ENCODE measurements around the gene STK25.

STK25 gene

DNA sequence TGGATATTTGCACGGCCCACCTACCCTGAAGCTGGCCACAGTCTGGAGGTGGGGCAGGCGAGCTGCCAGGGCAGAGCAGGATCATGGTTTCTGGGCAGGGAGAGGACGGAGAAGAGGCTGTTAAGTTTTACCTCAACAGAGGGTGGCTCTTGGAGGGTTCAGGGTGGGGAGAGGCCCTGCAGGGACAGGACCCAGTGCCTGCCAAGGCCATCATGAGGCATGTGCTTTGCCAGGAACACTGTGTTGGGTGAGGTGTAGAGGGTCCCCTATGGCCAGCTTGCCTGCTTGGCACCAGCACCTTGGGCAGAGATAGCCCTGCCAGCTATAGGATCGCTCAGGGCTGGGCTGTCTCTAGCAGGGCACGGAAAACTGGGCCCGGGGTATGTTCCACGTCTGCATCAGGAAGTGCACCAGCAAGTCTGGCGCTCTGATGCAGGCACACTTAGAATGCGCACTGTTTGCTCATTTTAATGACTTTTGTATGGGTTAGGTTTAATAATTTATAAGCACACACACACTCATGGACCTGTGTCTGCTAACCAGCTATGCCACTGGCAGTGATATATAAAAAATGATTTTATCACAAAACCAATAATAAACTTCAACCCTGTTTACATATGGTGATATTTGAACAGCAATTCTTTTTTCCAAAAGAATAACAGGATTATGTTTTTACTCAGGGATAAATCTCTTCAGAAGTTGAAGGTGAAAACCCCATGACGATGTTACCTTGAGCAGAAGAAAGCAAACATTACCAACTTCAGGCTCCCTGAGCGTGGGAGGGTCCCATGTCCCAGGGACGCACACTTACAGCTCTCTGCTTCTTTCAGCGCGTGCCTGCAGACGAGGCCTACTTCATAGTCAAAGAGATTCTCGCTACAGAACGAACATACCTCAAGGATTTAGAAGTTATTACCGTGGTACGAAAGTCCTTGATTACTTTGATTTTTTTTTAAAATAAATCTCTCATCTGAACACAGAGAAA is 46.4 kb downstream of the STK25 start:
- H3K27ac ChIP-seq (ENCODE audit: low read length): no peak overlapping the region

DNA sequence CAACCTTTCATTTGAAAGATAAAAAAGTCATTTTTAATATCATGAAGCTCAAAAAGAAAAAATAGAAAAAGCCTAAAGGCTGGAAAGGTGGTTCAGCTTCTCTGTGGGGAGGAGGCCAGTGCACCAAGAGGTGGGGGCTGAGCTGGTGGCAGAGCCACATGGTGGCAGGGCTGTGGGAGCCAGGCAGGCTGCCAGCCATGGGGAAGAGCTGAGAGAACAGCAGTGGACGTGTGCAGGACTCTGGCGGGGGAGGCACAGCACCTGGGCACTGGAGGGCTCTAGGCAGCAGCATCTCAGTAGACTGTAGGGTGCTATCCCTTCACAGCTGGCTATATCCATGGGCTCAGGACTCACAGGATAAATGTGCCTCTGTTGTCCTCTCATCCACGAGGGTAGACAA is 47.8 kb downstream of the STK25 start:
- H3K36me3 ChIP-seq (replicated peaks; ENCODE audit: low read depth, low read length): no peaks in the 10 kb centered on the region
- H3K9me3 ChIP-seq (ENCODE audit: insufficient read depth, low read length): no peaks in the 10 kb centered on the region
- H3K9ac ChIP-seq (ENCODE audit: low read length): no peak overlapping the region
- no peak overlapping the region for H3K4me3 ChIP-seq (ENCODE audit: low read length)
- H4K20me1 ChIP-seq (ENCODE audit: insufficient read depth, low read length): no peaks in the 10 kb centered on the region
- no peak overlapping the region for H2AFZ ChIP-seq (ENCODE audit: low read depth, low read length)
- no peak overlapping the region for H3K27ac ChIP-seq (ENCODE audit: low read length)
- TF ChIP-seq, protein P1, sequence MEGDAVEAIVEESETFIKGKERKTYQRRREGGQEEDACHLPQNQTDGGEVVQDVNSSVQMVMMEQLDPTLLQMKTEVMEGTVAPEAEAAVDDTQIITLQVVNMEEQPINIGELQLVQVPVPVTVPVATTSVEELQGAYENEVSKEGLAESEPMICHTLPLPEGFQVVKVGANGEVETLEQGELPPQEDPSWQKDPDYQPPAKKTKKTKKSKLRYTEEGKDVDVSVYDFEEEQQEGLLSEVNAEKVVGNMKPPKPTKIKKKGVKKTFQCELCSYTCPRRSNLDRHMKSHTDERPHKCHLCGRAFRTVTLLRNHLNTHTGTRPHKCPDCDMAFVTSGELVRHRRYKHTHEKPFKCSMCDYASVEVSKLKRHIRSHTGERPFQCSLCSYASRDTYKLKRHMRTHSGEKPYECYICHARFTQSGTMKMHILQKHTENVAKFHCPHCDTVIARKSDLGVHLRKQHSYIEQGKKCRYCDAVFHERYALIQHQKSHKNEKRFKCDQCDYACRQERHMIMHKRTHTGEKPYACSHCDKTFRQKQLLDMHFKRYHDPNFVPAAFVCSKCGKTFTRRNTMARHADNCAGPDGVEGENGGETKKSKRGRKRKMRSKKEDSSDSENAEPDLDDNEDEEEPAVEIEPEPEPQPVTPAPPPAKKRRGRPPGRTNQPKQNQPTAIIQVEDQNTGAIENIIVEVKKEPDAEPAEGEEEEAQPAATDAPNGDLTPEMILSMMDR (IDR thresholded peaks at IDR 0.05; ENCODE audit: low read depth, low read length): no peak
- no peak for TF ChIP-seq EZH2phosphoT487 (IDR thresholded peaks at IDR 0.05; ENCODE audit: low read depth)
- H3K27me3 ChIP-seq (ENCODE audit: low read depth, low read length): no peaks in the 10 kb centered on the region
- H3K4me2 ChIP-seq (ENCODE audit: low read length): no peak overlapping the region
- H3K79me2 ChIP-seq (ENCODE audit: low read length): no peaks in the 10 kb centered on the region
- no peaks in the 10 kb centered on the region for H3K4me1 ChIP-seq (ENCODE audit: low read length)

More for the DNA sequence above, 46.4 kb downstream of the STK25 start:
- no peak overlapping the region for H2AFZ ChIP-seq (ENCODE audit: low read depth, low read length)
- H3K4me2 ChIP-seq (ENCODE audit: low read length): no peak overlapping the region
- H3K4me1 ChIP-seq (ENCODE audit: low read length): no peaks in the 10 kb centered on the region
- no peaks in the 10 kb centered on the region for H4K20me1 ChIP-seq (ENCODE audit: insufficient read depth, low read length)
- no peaks in the 10 kb centered on the region for H3K27me3 ChIP-seq (ENCODE audit: low read depth, low read length)
- no peak overlapping the region for H3K9ac ChIP-seq (ENCODE audit: low read length)
- TF ChIP-seq EZH2phosphoT487 (IDR thresholded peaks at IDR 0.05; ENCODE audit: low read depth): no peak
- TF ChIP-seq, protein P1 (IDR thresholded peaks at IDR 0.05; ENCODE audit: low read depth, low read length): no peak
- H3K36me3 ChIP-seq (replicated peaks; ENCODE audit: low read depth, low read length): no peaks in the 10 kb centered on the region
- no peak overlapping the region for H3K4me3 ChIP-seq (ENCODE audit: low read length)
- H3K79me2 ChIP-seq (ENCODE audit: low read length): no peaks in the 10 kb centered on the region
- H3K9me3 ChIP-seq (ENCODE audit: insufficient read depth, low read length): no peaks in the 10 kb centered on the region

DNA sequence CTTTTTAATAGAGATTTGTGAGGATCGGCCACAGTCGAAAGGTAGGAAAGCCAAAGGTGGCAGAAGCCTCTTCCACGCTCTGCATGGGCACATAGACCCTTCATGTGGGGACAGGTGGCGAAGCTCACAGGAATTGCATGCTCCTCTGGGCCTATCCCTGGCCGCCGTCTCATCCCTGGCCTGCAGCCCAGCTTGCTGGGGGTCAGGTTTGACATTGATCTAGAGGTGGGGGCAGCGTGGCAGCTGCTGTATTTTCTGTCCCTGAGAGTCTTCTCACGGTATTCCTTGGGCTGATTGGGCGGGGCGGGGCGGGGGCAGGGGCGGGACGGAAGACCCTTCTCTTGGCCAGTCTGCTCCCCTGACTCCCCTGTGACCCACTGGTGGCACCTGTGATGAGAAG is 48.9 kb downstream of the STK25 start:
- no peak overlapping the region for H3K9ac ChIP-seq (ENCODE audit: low read length)
- no peak overlapping the region for H3K4me3 ChIP-seq (ENCODE audit: low read length)
- no peak overlapping the region for H3K27ac ChIP-seq (ENCODE audit: low read length)
- no peaks in the 10 kb centered on the region for H4K20me1 ChIP-seq (ENCODE audit: insufficient read depth, low read length)
- H2AFZ ChIP-seq (ENCODE audit: low read depth, low read length): no peak overlapping the region
- no peaks in the 10 kb centered on the region for H3K36me3 ChIP-seq (replicated peaks; ENCODE audit: low read depth, low read length)
- TF ChIP-seq EZH2phosphoT487 (IDR thresholded peaks at IDR 0.05; ENCODE audit: low read depth): no peak
- TF ChIP-seq, protein P1 (IDR thresholded peaks at IDR 0.05; ENCODE audit: low read depth, low read length): no peak
- H3K4me2 ChIP-seq (ENCODE audit: low read length): no peak overlapping the region
- H3K4me1 ChIP-seq (ENCODE audit: low read length): no peaks in the 10 kb centered on the region
- no peaks in the 10 kb centered on the region for H3K9me3 ChIP-seq (ENCODE audit: insufficient read depth, low read length)
- no peaks in the 10 kb centered on the region for H3K79me2 ChIP-seq (ENCODE audit: low read length)
- H3K27me3 ChIP-seq (ENCODE audit: low read depth, low read length): no peaks in the 10 kb centered on the region

DNA sequence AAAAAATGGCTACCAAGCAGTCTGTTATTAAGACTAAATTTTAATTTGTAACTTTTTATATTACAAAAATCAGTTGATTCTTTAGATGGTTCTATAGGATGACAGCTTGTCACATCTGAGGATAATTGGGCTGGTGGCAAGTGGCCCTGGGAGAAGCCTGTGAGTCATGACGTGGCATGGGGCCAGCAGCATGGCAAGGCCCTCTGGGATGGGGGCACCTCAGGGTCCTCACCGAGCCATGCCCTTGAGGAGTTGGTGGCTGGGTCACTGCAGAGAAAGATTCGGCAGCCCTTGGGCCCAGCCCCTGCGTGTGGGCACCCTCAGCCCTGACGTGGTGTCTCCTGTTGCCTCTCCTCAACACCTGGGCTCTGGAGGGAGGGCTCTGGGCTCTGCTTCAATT is 49.7 kb downstream of the STK25 start:
- no peak overlapping the region for H3K4me3 ChIP-seq (ENCODE audit: low read length)
- H2AFZ ChIP-seq (ENCODE audit: low read depth, low read length): no peak overlapping the region
- H3K4me2 ChIP-seq (ENCODE audit: low read length): no peak overlapping the region
- H3K36me3 ChIP-seq (replicated peaks; ENCODE audit: low read depth, low read length): no peaks in the 10 kb centered on the region
- no peak overlapping the region for H3K27ac ChIP-seq (ENCODE audit: low read length)
- no peaks in the 10 kb centered on the region for H3K27me3 ChIP-seq (ENCODE audit: low read depth, low read length)
- TF ChIP-seq, protein P1 (IDR thresholded peaks at IDR 0.05; ENCODE audit: low read depth, low read length): no peak
- TF ChIP-seq EZH2phosphoT487 (IDR thresholded peaks at IDR 0.05; ENCODE audit: low read depth): no peak
- H3K9me3 ChIP-seq (ENCODE audit: insufficient read depth, low read length): no peaks in the 10 kb centered on the region
- no peak overlapping the region for H3K9ac ChIP-seq (ENCODE audit: low read length)
- no peaks in the 10 kb centered on the region for H3K79me2 ChIP-seq (ENCODE audit: low read length)
- no peaks in the 10 kb centered on the region for H4K20me1 ChIP-seq (ENCODE audit: insufficient read depth, low read length)
- no peaks in the 10 kb centered on the region for H3K4me1 ChIP-seq (ENCODE audit: low read length)
